ENCODE data around the gene TXNDC11. TPM values are rescaled to one million over a fixed set of nuclear protein-coding genes. Genes with fewer than 3 reads are reported as not detected.
A peak's percentile ranks its signal among the peaks of the same experiment; 100 is the strongest.

Gene TXNDC11
- total RNA-seq, 1 experiment from 2014 or later = 24.3 TPM

GRCh38 chr16:11639925-11640899 is 102.4 kb downstream of the TXNDC11 start:
- Histone ChIP-seq H3K4me3 (ENCODE audit: low read depth, low read length) (no peak overlapping the region), H3K27me3 (replicated peaks; ENCODE audit: control insufficient read depth, insufficient read depth, low read length) (no peaks in the 10 kb centered on the region), H3K36me3 (ENCODE audit: control insufficient read depth, insufficient read depth, low read length) (no peaks in the 10 kb centered on the region), H3K9me3 (no peaks in the 10 kb centered on the region), H3K4me1 (peaks cover 22% of the 10 kb centered on the region)
- intact Hi-C loops (cut with micrococcal nuclease; ENCODE audit: unreplicated experiment) = loop anchor here (2.0 to 5.0 kb wide), 2 partner anchors 48 to 243 kb away; no protein-coding TSS in a partner anchor
- Mint-ChIP-seq H3K27me3 (ENCODE audit: insufficient read depth, unreplicated experiment) (no peaks in the 10 kb centered on the region), H3K27ac (ENCODE audit: unreplicated experiment) (peak overlapping the region; percentile 49), H3K4me1 (ENCODE audit: low read depth, unreplicated experiment) (peaks cover 5% of the 10 kb centered on the region), H3K4me3 (ENCODE audit: unreplicated experiment) (no peak overlapping the region), H3K36me3 (ENCODE audit: insufficient read depth, unreplicated experiment) (no peaks in the 10 kb centered on the region), H3K9me3 (ENCODE audit: unreplicated experiment) (no peaks in the 10 kb centered on the region)
- BruUV-seq (replicated peaks) = no TSS peak
- POLR2A ChIA-PET = interaction anchor here (1.4 kb wide), 1 partner anchor 53 kb away, joined by 4 read pairs; the partner anchor contains the start of gene LITAF
- TF ChIP-seq, protein P1, sequence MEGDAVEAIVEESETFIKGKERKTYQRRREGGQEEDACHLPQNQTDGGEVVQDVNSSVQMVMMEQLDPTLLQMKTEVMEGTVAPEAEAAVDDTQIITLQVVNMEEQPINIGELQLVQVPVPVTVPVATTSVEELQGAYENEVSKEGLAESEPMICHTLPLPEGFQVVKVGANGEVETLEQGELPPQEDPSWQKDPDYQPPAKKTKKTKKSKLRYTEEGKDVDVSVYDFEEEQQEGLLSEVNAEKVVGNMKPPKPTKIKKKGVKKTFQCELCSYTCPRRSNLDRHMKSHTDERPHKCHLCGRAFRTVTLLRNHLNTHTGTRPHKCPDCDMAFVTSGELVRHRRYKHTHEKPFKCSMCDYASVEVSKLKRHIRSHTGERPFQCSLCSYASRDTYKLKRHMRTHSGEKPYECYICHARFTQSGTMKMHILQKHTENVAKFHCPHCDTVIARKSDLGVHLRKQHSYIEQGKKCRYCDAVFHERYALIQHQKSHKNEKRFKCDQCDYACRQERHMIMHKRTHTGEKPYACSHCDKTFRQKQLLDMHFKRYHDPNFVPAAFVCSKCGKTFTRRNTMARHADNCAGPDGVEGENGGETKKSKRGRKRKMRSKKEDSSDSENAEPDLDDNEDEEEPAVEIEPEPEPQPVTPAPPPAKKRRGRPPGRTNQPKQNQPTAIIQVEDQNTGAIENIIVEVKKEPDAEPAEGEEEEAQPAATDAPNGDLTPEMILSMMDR (IDR thresholded peaks at IDR 0.05; ENCODE audit: insufficient read depth in 1 of 2, low read depth in 1 of 2, low read length in 1 of 2, severe bottlenecking in 1 of 2, unreplicated experiment in 1 of 2) = no peak
- peak; percentile 44 to 46 for DNase-seq
- CTCF ChIA-PET = interaction anchor here (1.0 to 1.7 kb wide), 2 partner anchors 108 to 233 kb away, joined by 6 read pairs; no protein-coding TSS in a partner anchor

DNA sequence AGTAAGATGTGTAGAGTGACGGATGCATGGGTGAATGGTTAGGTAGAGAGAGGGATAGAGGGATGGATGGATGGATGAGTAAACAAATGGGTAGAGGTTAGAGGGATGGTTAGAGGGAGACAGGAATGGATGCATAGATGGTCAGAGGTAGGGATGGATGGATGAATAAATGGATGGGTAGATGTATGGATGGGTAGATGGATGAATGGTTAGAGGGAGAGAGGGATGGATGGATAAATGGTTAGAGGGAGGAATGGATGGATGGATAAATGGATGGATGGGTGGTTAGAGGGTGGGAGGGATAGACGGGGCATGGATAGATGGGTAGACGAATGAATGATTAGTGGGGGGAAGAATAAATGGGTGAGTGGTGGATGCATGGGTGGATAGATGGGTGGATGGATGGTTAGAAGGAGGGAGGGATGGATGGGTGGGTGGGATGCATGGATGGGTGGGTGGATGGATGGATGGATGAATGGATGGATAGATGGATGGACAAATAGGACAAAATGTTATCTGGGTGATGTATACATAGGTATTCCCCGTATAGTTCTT is 103.6 kb downstream of the TXNDC11 start:
- POLR2A ChIA-PET = no interaction called here
- H3K4me1 Mint-ChIP-seq (ENCODE audit: low read depth, unreplicated experiment) = peaks cover 5% of the 10 kb centered on the region
- CTCF ChIA-PET = no interaction called here

GRCh38 chr16:11638140-11638539 is 104.5 kb downstream of the TXNDC11 start:
- H3K27ac Mint-ChIP-seq (ENCODE audit: unreplicated experiment) = no peak overlapping the region
- ChIA-PET CTCF (no interaction called here), POLR2A (no interaction called here)
- Histone ChIP-seq H3K4me1 (peaks cover 38% of the 10 kb centered on the region), H3K36me3 (ENCODE audit: control insufficient read depth, insufficient read depth, low read length) (no peaks in the 10 kb centered on the region), H3K9me3 (no peaks in the 10 kb centered on the region), H3K27me3 (replicated peaks; ENCODE audit: control insufficient read depth, insufficient read depth, low read length) (no peaks in the 10 kb centered on the region), H3K4me3 (ENCODE audit: low read depth, low read length) (no peak overlapping the region)
- TF ChIP-seq, protein P1 (IDR thresholded peaks at IDR 0.05; ENCODE audit: insufficient read depth in 1 of 2, low read depth in 1 of 2, low read length in 1 of 2, severe bottlenecking in 1 of 2, unreplicated experiment in 1 of 2) = no peak
- intact Hi-C loops (cut with micrococcal nuclease; ENCODE audit: unreplicated experiment) = loop anchor here (5.0 kb wide), 1 partner anchor 46 kb away; no protein-coding TSS in a partner anchor
- peaks cover 5% of the 10 kb centered on the region for H3K4me1 Mint-ChIP-seq (ENCODE audit: low read depth, unreplicated experiment)
- H3K9me3 Mint-ChIP-seq (ENCODE audit: unreplicated experiment) = no peaks in the 10 kb centered on the region
- H3K4me3 Mint-ChIP-seq (ENCODE audit: unreplicated experiment) = no peak overlapping the region
- BruUV-seq (replicated peaks) = no TSS peak
- H3K27me3 Mint-ChIP-seq (ENCODE audit: insufficient read depth, unreplicated experiment) = no peaks in the 10 kb centered on the region
- no peaks in the 10 kb centered on the region for H3K36me3 Mint-ChIP-seq (ENCODE audit: insufficient read depth, unreplicated experiment)
- no peak for DNase-seq

More for the DNA sequence above, 103.6 kb downstream of the TXNDC11 start:
- no TSS peak for BruUV-seq (replicated peaks)
- intact Hi-C loops (cut with micrococcal nuclease; ENCODE audit: unreplicated experiment) = loop anchor here (5.0 kb wide), 1 partner anchor 47 kb away; no protein-coding TSS in a partner anchor
- Mint-ChIP-seq H3K36me3 (ENCODE audit: insufficient read depth, unreplicated experiment) (no peaks in the 10 kb centered on the region), H3K9me3 (ENCODE audit: unreplicated experiment) (no peaks in the 10 kb centered on the region), H3K27me3 (ENCODE audit: insufficient read depth, unreplicated experiment) (no peaks in the 10 kb centered on the region), H3K4me3 (ENCODE audit: unreplicated experiment) (no peak overlapping the region), H3K27ac (ENCODE audit: unreplicated experiment) (no peak overlapping the region)
- H3K4me1 ChIP-seq = peaks cover 28% of the 10 kb centered on the region
- H3K9me3 ChIP-seq = no peaks in the 10 kb centered on the region
- no peak overlapping the region for H3K4me3 ChIP-seq (ENCODE audit: low read depth, low read length)
- no peaks in the 10 kb centered on the region for H3K27me3 ChIP-seq (replicated peaks; ENCODE audit: control insufficient read depth, insufficient read depth, low read length)
- no peaks in the 10 kb centered on the region for H3K36me3 ChIP-seq (ENCODE audit: control insufficient read depth, insufficient read depth, low read length)
- DNase-seq = no peak
- TF ChIP-seq, protein P1 (IDR thresholded peaks at IDR 0.05; ENCODE audit: insufficient read depth in 1 of 2, low read depth in 1 of 2, low read length in 1 of 2, severe bottlenecking in 1 of 2, unreplicated experiment in 1 of 2) = no peak
